Measurements from ENCODE around the gene REPS2.
A peak's percentile ranks its signal among the peaks of the same experiment; 100 is the strongest.
"Not testable (repeated sequence)": the region's sequence is repeated elsewhere in the genome, so short reads cannot be mapped to it uniquely, and the experiment has no call there.

Gene REPS2

DNA sequence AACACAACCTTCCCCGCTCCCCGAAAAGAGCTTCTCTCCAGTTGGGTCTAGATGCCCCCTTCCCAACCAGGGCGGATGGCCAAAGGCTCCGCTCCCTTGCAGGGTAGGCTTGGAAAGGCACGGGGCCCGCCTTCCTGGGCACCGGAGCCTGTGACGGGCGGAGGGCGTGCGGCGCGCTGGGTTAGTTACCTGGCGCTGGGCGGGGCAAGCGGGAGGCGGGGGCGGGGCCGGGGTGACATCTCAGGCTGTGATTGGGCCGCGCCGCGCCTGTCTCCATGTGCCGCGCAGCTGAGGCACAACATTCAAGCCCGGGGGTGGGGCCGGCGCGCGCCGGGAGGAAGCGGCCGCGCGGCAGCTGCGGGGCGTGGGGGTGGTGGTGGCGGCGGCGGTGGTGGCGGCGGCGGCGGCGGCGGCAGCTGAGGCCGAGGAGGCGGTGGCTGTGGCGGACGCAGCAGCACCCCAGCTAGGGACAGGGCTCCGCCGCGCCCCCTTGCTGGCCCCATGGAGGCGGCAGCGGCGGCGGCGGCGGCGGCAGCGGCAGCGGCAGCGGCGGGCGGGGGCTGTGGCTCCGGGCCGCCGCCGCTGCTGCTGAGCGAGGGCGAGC lies at the start of gene REPS2:
Gene REPS2, plus strand, starts transcription at position 298 of the 604 bp plus-strand sequence. Its CDS starts 204 bp downstream, at position 502.
- DNase-seq (ENCODE audit: low spot score): peak; percentile 75

DNA sequence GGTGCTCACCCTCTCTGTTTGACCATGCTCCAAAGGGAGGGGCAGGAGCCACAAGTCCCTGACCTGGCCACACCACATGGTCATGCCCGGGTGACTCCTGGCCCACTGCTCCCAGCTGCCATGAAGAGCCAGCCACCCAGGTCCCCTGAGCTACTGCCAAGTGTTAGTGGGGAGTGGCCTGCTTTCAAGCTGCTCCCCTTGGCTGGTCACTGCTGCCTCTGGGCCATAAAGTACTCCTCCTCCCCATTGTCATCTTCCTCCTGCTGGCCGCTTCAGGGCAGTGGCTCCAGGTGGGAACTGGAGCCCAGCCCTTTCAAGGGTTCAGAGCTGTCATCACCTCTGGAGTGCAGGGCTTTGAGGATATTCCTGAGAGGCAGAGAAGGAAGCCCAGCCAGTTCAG lies 49.0 kb upstream of the REPS2 start:
- no peak for DNase-seq (ENCODE audit: low spot score)

DNA sequence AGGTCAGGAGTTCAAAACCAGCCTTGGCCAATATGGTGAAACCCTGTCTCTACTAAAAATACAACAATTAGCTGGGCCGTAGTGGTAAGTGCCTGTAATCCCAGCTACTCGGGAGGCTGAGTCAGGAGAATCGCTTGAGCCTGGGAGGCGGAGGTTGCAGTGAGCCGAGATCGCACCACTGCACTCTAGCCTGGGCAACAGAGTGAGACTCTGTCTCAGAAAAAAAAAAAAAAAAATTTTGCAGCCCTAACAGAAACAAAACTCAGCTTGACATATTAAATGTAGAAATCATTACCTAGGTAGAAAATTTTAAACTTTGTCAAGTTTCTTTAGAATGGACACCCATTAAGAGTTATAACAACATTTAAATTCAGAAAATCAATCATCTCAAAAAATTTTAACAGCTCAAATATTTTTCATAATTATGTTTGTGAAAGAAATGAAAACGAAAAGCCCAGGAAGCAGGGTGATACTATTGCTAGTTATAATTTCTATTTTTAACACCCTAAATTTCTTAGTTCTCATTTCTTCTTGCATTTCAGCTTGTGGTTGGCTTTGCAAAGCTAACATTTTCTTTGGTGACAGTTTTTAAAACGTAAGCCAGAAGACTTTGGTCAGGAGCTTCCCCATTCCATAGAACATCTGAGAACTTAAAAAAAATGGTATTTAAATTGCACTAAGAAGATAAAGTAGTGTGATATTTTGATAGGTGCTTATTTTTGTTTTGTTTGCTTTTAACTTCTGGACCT lies 43.0 kb upstream of the REPS2 start:
- no peak for DNase-seq (ENCODE audit: low spot score)

DNA sequence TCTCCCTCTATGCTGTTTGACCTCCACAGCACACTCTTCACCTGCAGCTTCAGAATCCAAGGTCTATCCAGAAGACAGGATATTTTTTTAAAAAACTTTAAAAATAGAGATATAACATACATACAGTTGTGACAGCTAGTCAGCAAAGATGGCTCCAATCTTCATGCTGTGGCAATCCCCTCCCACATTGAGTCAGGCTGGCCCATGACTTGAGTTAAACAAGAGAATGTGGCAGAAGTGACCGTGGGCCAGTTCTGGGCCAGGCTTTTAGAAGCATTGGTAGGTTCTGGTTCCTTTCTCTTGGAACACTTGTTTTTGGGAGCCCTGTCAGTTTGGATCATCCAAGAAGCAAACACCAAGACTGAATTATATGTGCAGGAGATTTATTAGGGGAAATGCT lies 36.1 kb upstream of the REPS2 start:
- no peak for DNase-seq (ENCODE audit: low spot score)

DNA sequence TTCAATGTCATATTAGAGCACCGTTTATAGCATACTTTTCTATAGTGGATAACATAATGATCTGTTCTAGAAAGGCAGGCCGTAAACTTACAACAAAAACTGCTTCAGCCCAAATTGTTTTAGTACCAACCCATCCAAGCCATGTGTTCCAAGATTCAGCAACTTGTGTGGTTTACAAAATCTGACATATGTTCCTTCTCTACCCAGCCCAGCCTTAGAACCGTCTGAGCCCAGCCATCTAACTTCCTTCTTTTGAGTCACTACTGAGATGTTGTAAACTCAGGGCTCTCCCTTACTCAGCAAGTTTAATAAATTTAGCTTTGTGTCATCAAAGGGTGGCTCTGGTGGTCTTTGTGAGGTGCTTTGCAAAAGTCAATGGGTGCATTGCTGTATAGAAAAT lies 32.4 kb upstream of the REPS2 start:
- DNase-seq (ENCODE audit: low spot score): no peak

DNA sequence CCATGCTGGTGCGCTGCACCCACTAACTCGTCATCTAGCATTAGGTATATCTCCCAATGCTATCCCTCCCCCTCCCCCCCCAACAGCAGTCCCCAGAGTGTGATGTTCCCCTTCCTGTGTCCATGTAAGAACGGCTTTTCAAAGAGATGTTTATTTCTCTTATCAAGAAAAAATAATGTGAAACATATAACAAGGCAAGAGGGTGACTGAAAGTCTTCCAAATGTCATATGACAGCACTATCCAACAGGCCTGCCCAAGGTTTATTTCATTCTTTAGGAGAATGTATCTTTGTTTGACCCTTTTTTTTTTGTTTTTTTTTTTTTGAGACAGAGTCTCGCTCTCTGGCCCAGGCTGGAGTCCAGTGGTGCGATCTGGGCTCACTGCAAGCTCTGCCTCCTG lies 29.9 kb upstream of the REPS2 start:
- no peak for DNase-seq (ENCODE audit: low spot score)

DNA sequence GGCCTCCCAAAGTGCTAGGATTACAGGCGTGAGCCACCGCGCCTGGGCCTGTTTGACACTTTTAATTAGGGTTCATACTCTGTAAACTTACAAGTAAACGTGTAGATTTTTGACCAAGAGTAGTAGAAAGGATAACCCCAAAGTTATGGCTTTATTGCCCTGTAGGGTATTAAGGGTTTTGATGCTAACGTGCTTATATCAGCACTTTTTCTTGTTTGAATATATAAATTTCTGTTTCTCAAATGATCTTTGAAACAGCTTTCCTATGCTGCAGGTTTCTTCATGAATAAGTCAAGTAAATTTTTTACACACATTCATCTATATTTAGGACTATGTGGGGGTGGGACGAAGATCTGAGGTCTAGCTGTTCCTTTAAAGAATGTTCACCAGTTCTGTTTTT lies 29.3 kb upstream of the REPS2 start:
- DNase-seq (ENCODE audit: low spot score): peak; percentile 15

DNA sequence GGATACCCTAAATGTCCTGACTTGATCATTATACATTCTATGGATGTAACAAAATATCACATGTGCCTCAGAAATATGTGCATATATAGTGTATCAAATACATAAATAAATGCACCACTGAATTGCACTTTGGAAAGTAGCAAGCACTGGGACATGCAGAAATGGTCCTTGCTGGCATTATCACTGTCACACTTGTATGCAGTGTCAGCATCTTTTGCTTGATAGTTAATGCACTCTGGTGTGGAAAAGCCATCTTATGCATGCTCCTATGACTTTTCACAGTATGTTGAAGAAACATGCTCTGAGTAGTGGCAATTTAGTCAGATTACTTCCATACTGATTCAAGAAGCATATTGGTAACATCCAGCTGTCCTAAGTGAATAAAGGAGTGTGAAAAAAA lies 27.5 kb upstream of the REPS2 start:
- DNase-seq (ENCODE audit: low spot score): no peak

DNA sequence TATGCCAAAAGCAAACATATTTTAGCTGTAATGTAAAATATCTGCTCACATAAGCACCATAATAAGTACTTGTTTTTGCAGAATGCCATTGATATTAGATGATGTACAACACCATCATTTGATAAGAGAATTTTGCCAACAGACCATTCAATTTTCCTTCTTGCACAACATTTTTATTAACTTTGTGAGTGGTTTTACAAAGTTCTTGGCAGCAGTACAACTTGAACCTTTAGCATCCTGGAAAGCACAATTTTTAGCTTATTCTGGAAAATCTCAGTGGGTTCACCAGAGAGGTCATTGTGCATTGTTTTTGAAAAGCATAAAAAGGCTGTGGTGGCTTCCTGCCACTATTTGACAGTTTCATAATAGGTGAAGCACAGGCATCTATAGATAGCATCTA lies 26.4 kb upstream of the REPS2 start:
- DNase-seq (ENCODE audit: low spot score): no peak

DNA sequence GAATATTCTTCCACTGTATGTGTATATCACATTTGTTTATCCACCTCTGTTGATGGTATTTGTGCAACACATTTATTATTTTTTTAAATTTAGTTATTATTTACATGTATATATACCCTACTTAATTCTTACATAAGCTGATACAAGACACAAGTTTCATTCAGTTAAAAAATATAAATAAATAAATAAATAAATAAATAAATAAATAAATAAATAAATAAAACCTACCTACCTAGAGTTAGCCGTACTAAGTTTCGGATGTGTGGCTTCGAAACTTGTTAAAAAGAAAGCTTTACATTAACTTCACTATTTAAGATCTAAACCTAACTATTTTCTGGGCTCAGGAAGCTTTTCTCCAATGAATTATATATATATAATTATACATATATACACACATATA lies 23.3 kb upstream of the REPS2 start:
- DNase-seq (ENCODE audit: low spot score): no peak

DNA sequence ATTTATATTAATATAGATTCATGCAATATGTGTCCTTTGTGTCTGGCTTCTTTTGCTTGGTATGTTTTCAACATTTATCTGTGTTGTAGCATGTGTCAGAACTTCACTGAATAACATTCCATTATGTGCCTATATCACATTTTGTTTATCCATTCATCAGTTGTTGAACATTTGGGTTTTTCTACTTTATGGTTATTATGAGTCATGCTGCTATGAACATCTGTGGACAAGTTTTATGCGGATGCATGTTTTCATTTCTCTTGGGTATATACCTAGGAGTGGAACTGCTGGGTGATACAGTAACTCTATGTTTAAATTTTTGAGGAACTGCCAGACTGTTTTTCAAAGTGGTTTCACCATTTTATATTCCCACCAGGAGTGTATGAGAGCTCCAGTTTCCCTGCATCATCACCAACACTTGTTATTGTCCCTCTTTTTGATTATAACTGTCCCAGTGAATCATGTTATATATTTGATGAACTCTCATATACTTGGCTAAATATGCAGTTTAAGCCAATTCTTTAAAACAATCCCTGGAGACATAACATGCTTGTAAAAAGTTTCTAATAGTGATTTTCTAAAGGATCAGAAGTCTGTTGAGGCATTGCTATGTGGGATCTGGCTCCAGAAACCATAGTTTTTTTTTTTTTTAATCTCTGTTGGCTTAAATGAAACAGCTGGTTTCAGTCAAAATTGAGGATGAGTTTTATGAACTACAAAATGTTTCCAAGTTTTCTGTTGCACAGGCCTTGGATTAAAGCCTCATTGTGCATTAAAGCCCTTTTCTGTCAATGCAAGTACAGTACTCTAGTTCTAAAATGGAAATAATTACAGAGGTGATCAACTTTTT lies 21.6 kb upstream of the REPS2 start:
- no peak for DNase-seq (ENCODE audit: low spot score)

DNA sequence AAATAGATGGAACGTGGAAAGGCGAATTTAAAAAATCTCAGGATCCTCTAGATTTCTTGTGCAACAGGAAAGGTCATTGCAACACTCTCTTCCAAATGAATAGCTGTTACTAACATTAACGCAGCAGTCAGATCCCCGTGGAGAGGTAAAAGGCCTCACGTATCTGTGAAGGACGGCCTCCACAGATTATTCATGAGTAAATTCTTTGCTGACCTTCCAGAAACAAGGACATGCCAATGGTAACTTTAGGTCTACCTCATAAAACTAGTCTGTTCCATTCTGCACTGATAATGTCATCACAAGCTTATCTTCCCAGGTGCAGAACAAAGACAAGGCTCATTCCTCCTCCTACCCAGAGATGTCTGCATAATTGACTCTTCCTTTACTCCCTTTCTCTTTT lies 16.1 kb upstream of the REPS2 start:
- no peak for DNase-seq (ENCODE audit: low spot score)

DNA sequence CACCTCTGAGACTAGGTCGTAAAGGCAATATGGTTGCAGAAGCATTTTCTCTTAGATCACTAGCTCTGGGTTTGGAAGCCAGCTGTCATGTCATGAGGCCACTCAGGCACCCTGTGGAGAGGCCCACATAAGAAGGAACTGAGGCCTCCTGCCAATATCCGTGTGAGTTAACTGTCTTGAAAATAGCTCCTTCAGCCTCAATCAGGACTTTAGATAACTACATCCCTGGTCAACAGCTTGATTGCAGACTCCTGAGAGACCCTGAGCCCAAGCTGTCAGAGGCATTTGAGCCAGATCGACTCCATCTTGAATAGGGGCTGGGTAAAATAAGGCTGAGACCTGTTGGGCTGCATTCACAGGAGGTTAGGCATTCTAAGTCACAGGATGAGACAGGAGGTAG lies 15.1 kb upstream of the REPS2 start:
- no peak for DNase-seq (ENCODE audit: low spot score)

DNA sequence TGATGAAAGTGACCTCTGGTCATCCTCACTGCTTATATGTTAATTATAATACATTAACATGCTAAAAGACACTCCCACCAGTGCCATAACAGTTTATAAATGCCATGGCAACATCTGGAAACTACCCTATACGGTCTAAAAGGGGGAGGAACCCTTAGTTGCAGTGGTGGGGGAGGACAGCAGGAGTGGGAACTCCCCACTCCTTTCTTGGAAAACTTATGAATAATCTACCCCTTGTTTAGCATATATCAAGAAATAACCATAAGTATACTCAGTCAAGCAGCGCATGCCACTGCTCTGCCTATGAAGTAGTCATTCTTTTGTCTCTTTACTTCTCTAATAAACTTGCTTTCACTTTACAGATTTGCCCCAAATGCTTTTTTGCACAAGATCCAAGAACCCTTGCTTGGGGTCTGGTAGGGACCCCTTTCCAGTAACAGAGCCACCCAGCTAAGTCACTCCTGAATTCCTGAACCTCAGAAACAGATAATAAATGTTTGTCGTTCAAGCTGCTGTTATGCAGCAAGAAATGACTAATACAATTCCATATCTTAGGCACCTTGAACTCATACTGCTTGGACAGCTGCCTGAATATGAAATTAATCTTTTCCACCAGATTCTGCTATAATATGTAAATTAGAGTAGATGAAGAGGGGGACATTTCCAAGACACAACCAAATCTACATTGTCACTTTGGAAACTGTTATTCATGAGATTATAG lies 14.4 kb upstream of the REPS2 start:
- no peak for DNase-seq (ENCODE audit: low spot score)

DNA sequence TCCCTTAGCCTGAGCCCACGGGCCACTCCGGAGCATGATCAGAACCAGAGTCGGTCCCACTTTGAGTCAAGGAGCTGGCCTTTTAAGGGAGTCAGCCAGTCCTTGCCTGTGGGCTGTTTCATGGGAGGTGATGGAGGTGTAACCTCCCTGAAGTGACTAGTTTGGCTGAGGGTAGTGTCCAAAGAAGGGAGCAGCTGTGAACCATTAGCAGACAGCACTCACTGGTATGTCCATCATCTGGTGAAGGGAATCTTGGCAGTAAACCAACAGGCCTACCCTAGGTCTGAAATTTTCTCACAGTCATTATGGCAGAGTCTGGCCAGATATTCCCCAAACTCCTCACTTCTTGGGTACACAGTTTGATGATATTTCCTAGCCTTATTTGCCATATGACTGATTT lies 12.3 kb upstream of the REPS2 start:
- no peak for DNase-seq (ENCODE audit: low spot score)

DNA sequence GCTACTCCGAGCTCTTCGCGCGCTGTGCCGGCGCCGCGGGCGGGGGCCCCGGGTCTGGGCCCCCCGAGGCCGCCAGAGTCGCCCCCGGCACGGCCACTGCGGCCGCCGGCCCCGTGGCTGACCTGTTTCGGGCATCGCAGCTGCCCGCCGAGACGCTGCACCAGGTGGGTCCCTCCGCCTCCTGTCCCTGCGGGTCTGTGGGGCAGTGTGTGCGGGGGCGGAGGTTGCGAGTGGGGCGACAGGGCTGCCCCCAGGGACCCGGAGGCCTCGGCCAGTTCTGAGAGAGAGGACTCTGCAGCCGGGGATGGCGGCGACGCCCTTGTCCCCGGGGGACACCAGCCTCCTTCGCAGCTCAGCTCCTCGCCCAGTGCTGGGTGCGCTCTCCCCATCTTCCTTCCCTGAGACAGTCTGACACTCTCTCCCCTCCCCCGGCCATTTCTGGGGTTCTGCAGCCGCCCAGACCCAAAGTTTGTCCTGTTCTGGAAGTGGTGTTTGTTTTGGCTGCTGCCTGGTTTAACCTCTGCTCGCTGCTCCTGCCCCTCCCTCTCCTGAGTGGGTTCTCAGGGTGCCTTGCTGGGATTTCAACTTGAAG lies 609 bp downstream of the REPS2 start:
- DNase-seq (ENCODE audit: low spot score): no peak

DNA sequence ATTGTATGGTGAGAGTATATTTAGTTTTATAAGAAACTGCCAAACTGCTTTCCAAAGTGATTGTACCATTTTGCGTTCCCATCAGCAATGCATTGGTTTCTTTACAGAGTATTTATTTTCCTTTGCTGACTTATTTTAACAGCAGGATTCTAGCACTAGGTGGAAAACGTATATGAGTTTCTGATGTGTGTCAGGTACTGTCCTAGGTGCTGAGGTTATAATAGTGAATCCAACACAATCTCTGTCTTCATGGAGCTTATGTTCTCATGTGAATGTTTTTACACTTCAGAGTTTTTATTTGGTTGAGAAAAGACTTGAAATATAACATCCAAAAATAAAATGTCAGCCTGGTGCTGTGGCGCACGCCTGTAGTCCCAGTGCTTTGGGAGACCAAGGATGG lies 4.0 kb downstream of the REPS2 start:
- DNase-seq (ENCODE audit: low spot score): no peak

DNA sequence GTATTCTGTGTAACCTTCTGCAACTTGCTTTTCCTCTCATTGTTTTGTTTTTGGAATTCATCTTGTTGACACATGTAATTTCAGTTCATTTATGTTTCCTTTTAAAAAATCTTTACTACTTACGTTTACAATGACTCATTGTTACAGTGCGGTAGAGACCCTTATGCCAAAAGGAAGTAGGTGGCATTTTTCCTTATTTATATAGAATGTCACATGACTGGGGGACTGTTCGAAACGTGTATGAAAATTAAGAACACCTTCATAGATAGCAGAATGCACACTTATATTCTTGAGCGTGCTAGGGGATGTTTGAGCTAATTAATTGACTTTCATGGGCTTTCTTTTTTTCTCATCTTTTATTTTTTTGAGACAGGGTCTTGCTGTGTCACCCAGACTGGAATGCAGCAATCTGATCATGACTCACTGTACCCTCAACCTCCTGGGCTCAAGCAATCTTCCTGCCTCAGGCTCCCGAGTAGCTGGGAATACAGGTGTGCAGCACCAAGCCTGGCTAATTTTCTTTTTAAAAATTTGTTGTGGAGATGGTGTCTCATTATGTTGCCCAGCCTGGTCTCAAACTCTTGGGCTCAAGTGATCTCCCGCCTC lies 7.3 kb downstream of the REPS2 start:
- DNase-seq (ENCODE audit: low spot score): no peak

DNA sequence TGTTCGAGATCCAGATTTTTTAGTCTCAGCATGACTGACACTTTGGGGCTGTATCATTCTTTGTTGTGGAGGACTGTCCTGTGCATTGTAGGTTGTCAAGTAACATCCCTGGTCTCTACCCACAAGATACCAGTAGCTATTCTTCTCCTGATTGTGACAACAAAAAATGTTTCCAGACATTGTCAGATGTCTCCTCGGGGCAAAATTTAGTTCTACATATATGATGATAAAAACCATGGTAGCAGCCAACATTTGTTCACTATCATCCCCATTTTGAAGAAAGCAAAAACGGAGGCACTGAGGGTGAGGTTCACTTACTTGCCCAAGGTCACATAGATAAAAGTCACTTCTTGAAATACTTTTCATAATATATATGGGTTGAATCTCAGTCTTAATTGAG lies 11.3 kb downstream of the REPS2 start:
- DNase-seq (ENCODE audit: low spot score): no peak

DNA sequence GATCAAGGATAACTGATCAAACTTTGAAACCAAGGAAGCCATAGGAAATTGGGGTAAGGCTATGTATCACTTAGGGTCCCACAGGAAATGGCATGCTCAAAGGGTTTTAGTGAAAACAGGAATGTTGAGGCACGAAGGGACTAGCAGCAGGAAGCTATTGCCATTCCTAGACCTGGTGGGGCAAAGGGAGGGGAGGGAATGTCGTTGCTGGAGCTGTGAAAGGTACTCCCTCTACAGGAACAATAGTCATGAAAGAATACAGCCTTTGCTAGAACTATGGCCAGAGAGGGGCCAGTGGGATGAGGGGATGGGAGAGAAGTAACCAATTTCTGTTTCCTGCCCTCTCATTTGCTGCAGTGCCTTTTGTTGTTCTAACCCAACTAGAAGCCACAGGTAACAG lies 11.9 kb downstream of the REPS2 start:
- no peak for DNase-seq (ENCODE audit: low spot score)

DNA sequence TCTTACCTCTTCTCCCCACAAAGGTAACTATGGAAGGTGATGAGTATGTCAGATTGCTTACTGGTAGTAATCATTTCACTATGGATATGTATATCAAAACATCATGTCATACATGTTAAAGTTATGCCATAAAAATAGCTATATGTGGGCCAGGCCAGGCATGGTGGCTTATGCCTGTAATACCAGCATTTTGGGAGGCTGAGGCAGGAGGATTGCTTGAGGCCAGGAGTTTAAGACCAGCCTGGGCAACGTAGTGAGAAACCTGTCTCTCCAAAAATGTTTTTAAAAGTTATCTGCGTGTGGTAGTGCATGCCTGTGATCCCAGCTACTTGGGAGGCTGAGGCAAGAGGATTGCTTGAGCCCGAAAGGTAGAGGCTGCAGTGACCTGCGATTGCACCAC lies 16.2 kb downstream of the REPS2 start:
- DNase-seq (ENCODE audit: low spot score): not testable (repeated sequence)

DNA sequence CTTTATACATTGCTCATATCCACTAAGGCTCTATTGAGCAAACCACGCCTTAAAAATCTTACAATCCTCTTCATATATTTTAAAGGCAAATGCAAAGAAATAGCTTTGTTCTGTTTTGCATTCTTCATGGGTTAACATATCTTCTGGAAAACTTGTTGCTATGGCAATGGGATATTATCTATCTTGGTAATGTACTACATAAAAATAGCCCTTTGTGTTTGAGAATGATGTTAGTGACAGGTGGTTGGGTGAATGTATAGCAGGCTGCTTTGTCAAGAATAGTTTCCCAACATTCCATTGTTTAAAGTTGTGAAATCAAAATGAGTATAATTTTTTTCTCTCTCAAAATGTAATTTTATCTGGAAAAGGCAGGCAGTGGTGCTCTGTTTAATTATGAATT lies 16.8 kb downstream of the REPS2 start:
- DNase-seq (ENCODE audit: low spot score): no peak
